HG02973 (cell line): ENCODE data around the gene B4GALNT1.
A peak's percentile ranks its signal among the peaks of the same experiment; 100 is the strongest.
"Not testable (repeated sequence)": the region's sequence is repeated elsewhere in the genome, so short reads cannot be mapped to it uniquely, and the experiment has no call there.

Source experiments
- ATAC-seq: cut with Tn5 transposase; IDR thresholded peaks from one replicate; pipeline ENCODE4 v1.9.1; 2021; ENCODE audit warnings: moderate library complexity; ENCODE audit not compliant: unreplicated experiment

The B4GALNT1 gene

DNA sequence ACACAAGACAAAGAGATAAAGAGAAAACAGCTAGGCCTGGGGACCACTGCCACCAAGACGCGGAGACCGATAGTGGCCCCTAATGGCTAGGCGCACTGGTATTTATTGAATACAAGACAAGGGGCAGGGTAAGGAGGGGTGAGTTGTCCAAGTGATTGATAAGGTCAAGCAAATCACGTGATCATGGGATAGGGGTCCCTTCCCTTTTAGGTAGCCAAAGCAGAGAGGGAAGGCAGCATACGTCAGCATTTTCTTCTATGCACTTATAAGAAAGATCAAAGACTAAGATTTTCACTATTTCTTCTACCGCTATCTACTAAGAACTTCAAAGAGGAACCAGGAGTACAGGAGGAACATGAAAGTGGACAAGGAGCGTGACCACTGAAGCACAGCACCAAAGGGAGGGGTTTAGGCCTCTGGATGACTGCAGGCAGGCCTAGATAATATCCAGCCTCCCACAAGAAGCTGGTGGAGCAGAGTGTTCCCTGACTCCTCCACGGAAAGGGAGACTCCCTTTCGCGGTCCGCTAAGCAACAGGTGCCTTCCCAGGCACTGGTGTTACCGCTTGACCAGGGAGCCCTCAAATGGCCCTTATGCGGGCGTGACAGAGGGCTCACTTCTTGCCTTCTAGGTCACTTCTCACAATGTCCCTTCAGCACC lies 43.9 kb downstream of the B4GALNT1 start:
- not testable (repeated sequence) for ATAC-seq

GRCh38 chr12:57586832-57587429 lies 46.1 kb downstream of the B4GALNT1 start:
- ATAC-seq = no peak

DNA sequence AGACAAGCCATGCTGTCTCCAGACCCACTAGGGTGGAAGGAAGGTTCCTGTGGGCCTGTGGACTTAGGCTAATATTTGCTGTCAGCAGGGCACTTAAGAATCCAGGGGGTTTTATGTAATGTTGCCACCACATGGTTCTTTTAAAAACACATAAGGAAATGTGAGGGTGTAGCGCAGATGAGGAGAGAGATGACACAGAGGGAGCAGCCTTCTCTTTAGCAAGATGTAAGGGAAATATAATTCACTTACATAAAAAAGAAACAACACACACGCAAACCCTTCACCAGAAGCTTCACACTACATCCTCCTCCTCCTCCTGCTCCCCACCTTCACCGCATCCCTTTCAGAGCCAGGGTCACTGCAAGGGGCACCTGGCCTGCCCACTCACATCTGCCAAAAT lies 46.9 kb downstream of the B4GALNT1 start:
- no peak for ATAC-seq

DNA sequence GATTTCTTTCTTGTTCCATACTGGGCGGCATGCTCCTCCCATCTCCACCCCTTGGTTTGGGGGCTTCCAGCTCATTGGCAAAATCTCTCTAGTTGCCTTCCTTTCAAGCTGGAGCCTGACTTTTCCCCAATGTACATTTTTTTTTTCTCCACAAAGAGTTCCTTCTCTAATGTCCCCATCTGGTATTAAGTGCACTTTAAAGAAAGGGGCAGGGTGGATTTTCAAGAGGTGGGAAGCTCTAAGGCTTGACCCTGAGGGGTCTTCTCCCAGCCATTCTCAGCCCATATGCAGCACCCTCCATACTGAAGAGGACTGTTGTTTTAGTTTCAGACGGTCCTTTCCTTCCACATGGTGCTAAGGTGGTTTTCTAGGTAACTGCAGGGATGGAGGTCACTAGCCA lies 47.8 kb downstream of the B4GALNT1 start:
- ATAC-seq = no peak

DNA sequence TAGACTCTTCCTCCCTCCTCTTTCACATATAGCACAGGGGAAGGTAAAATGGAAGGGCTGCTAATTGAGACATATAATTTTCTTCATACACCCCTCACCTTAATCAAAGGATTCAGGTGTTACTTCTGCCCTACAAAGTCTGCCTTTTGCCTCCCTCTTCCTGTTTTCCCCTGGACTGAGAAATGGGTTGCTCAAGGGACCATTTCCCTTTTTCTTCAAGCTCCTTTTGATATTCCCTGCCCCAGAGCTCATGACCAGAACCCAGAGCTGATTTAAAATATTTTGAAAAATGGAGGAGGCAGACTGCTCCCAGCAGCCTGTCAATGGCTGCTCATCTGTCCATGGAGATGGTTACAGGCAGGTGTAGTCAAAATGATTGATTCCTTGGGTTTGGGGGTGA lies 48.3 kb downstream of the B4GALNT1 start:
- ATAC-seq = no peak

GRCh38 chr12:57584050-57584449 lies 49.0 kb downstream of the B4GALNT1 start:
- ATAC-seq = no peak

GRCh38 chr12:57583008-57583831 lies 49.8 kb downstream of the B4GALNT1 start:
- peak; percentile 97 for ATAC-seq

- no peak for ATAC-seq
Observed at GRCh38 chr12:57582440-57582839, 50.6 kb downstream of the B4GALNT1 start.

GRCh38 chr12:57581802-57582201 lies 51.2 kb downstream of the B4GALNT1 start:
- no peak for ATAC-seq

GRCh38 chr12:57580466-57580795 lies 52.6 kb downstream of the B4GALNT1 start:
- no peak for ATAC-seq

- no peak for ATAC-seq
Observed at GRCh38 chr12:57579677-57580465, 53.1 kb downstream of the B4GALNT1 start.

GRCh38 chr12:57579011-57579410 lies 54.0 kb downstream of the B4GALNT1 start:
- ATAC-seq = no peak

DNA sequence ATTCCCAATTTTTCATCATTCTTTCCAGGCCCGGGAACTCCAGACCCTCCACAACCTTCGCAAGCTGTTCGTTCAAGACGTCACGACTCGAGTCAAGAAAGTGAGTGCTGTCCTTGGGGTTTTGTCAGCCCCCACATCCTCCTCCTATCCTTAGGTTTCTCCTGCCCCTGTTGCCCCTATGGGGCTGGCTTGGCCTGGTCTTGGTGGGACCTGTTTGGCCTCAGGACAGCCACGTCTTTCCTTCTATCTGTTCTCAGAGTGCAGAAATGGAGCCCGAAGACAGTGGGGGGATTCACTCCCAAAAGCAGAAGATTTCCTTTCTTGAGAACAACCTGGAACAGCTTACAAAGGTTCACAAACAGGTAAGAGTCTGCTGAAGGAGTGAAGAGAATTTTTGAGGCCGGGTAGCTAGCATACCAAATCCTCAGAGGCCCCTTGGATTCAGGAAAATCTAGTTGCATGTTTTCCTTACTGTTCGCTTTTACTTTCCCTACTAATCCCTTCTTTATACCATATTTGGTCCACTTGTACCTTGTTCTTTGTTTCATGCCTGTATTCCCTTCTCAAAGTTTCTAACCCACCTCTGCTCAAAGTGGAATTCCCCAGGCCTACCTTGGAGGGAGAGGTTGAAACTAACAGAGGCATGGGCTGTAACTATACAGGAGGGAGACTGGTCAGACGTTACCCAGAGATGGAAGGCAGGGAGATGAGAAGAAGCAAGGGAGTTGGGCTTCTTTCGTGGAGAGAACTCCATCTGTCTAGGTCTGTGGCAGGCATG lies 54.8 kb downstream of the B4GALNT1 start:
- ATAC-seq = no peak

- ATAC-seq = no peak
Observed at GRCh38 chr12:57576613-57577160, 56.3 kb downstream of the B4GALNT1 start.
